Transverse colon (tissue), 4 donors: ENCODE results near the gene THY1.

Source experiments
- CTCF ChIP-seq, 5 experiments: fragments of 200-600 bp in 3 of 5; fragments of 450-650 bp in 2 of 5; sonication (generic) in 3 of 5; IDR thresholded peaks; 1 replicate in 2 of 5; 2 replicates in 3 of 5; pipeline ENCODE4 v1.5.1; 2016 to 2017; ENCODE audit warnings: antibody characterized with exemption in 5 of 5, inconsistent platforms in 3 of 5, mild to moderate bottlenecking in 2 of 5, moderate library complexity in 1 of 5
- POLR2AphosphoS5 ChIP-seq, 3 donors: sonication (generic); formaldehyde crosslinking; IDR thresholded peaks; one replicate each; pipeline ENCODE4 v1.6.1; 2016; ENCODE audit warnings: antibody characterized with exemption in 3 of 3

- TF ChIP-seq CTCF (IDR thresholded peaks at IDR 0.05) (no peak), POLR2AphosphoS5 (IDR thresholded peaks at IDR 0.05) (no peak)
These were observed 44.9 kb downstream of the THY1 start for GRCh38 chr11:119377961-119378667.
